ENCODE measurements around the gene CRHBP.

Gene CRHBP

DNA sequence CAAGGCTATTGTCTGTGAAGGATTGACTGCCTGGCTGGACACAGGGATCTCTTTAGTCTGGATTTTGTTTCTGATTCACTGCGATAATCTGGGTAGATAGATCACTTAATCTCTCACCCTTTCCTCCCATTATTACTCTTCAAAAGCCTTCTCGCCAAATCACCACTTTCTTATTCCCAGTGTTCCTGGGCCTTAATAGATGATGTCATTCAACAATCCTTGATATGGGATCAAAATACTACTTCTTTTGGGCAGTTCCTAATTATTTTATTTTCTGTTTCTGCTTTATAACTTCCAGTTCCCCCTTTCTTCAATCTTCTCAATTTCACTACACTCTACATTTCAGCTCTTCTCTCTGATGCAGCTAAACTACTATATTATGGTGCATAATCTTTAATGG lies 6.8 kb upstream of the CRHBP start:
- Histone ChIP-seq H3K14ac (ENCODE audit: low read length) (no peak overlapping the region), H4K91ac (ENCODE audit: low read depth, low read length, poor library complexity) (no peak overlapping the region), H2BK15ac (ENCODE audit: low read length) (no peak overlapping the region), H3K36me3 (replicated peaks in 1 of 2; ENCODE audit: control insufficient read depth in 2 of 2, insufficient read depth in 2 of 2, low read length in 2 of 2) (no peaks in the 10 kb centered on the region), H2AFZ (ENCODE audit: low read length) (no peak overlapping the region), H3K9ac (ENCODE audit: low read depth, low read length, poor library complexity) (no peak overlapping the region), H3K23ac (ENCODE audit: low read depth, low read length, poor library complexity) (no peak overlapping the region), H3K27ac (replicated peaks; ENCODE audit: low read length) (no peak overlapping the region), H3K4me1 (ENCODE audit: control insufficient read depth in 2 of 2, insufficient read depth in 1 of 2, low read depth in 1 of 2, low read length in 2 of 2) (no peaks in the 10 kb centered on the region), H2BK12ac (ENCODE audit: low read length) (no peak overlapping the region), H3K4ac (ENCODE audit: low read length) (no peak overlapping the region), H3K9me3 (replicated peaks in 1 of 2; ENCODE audit: control insufficient read depth in 2 of 2, insufficient read depth in 1 of 2, low read depth in 1 of 2, low read length in 2 of 2) (no peaks in the 10 kb centered on the region), H3K4me2 (ENCODE audit: insufficient read depth, low read length, poor library complexity, severe bottlenecking) (no peak overlapping the region), H2BK120ac (ENCODE audit: low read depth, low read length) (no peak overlapping the region), H2BK5ac (ENCODE audit: low read length) (no peak overlapping the region), H3K18ac (ENCODE audit: low read length) (no peak overlapping the region), H3K4me3 (ENCODE audit: low read length in 2 of 2) (no peak overlapping the region), H3K27me3 (ENCODE audit: control insufficient read depth in 3 of 3, insufficient read depth in 3 of 3, low read depth in 1 of 3, low read length in 3 of 3) (peaks cover 0 to 40% (median 3%) of the 10 kb centered on the region in 3 experiments), H3K79me1 (ENCODE audit: low read depth, low read length) (no peaks in the 10 kb centered on the region), H2AK5ac (ENCODE audit: low read depth, low read length) (no peak overlapping the region), H4K8ac (ENCODE audit: low read depth, low read length) (no peak overlapping the region)
- no peak for DNase-seq (ENCODE audit: low spot score)
- no CpG with 5 or more reads among the region's 2 CpGs for WGBS, 2 donors (ENCODE audit: extremely low coverage in 2 of 2, insufficient read length in 2 of 2, insufficient replicate concordance in 1 of 2)

- H3K79me1 ChIP-seq (ENCODE audit: low read depth, low read length), result no peaks in the 10 kb centered on the region
- no peaks in the 10 kb centered on the region for H3K4me1 ChIP-seq (ENCODE audit: control insufficient read depth in 2 of 2, insufficient read depth in 1 of 2, low read depth in 1 of 2, low read length in 2 of 2)
- no peak overlapping the region for H3K9ac ChIP-seq (ENCODE audit: low read depth, low read length, poor library complexity)
- H3K27ac ChIP-seq (replicated peaks; ENCODE audit: low read length), result no peak overlapping the region
- no peak overlapping the region for H2BK5ac ChIP-seq (ENCODE audit: low read length)
- no peak overlapping the region for H4K91ac ChIP-seq (ENCODE audit: low read depth, low read length, poor library complexity)
- H2BK120ac ChIP-seq (ENCODE audit: low read depth, low read length), result no peak overlapping the region
- H3K36me3 ChIP-seq (replicated peaks in 1 of 2; ENCODE audit: control insufficient read depth in 2 of 2, insufficient read depth in 2 of 2, low read length in 2 of 2), result no peaks in the 10 kb centered on the region
- H4K8ac ChIP-seq (ENCODE audit: low read depth, low read length), result no peak overlapping the region
- no peak overlapping the region for H3K23ac ChIP-seq (ENCODE audit: low read depth, low read length, poor library complexity)
- no CpG with 5 or more reads among the region's 4 CpGs for WGBS, 2 donors (ENCODE audit: extremely low coverage in 2 of 2, insufficient read length in 2 of 2, insufficient replicate concordance in 1 of 2)
- no peak overlapping the region for H3K14ac ChIP-seq (ENCODE audit: low read length)
- no peak overlapping the region for H3K4ac ChIP-seq (ENCODE audit: low read length)
- H3K4me2 ChIP-seq (ENCODE audit: insufficient read depth, low read length, poor library complexity, severe bottlenecking), result no peak overlapping the region
- H3K18ac ChIP-seq (ENCODE audit: low read length), result no peak overlapping the region
- H3K27me3 ChIP-seq (ENCODE audit: control insufficient read depth in 3 of 3, insufficient read depth in 3 of 3, low read depth in 1 of 3, low read length in 3 of 3), result peaks cover 0 to 50% (median 11%) of the 10 kb centered on the region in 3 experiments
- H2AFZ ChIP-seq (ENCODE audit: low read length), result no peak overlapping the region
- H2BK12ac ChIP-seq (ENCODE audit: low read length), result no peak overlapping the region
- H3K4me3 ChIP-seq (ENCODE audit: low read length in 2 of 2), result no peak overlapping the region
- H3K9me3 ChIP-seq (replicated peaks in 1 of 2; ENCODE audit: control insufficient read depth in 2 of 2, insufficient read depth in 1 of 2, low read depth in 1 of 2, low read length in 2 of 2), result no peaks in the 10 kb centered on the region
- no peak overlapping the region for H2BK15ac ChIP-seq (ENCODE audit: low read length)
- no peak for DNase-seq (ENCODE audit: low spot score)
- no peak overlapping the region for H2AK5ac ChIP-seq (ENCODE audit: low read depth, low read length)
Observed at GRCh38 chr5:76947082-76947503, 5.8 kb upstream of the CRHBP start.

- no peak overlapping the region for H2BK12ac ChIP-seq (ENCODE audit: low read length)
- peak overlapping the region; percentile 88 for H2AFZ ChIP-seq (ENCODE audit: low read length)
- H2BK120ac ChIP-seq (ENCODE audit: low read depth, low read length), result peak overlapping the region; percentile 37
- no peak overlapping the region for H2BK15ac ChIP-seq (ENCODE audit: low read length)
- WGBS, 2 donors (ENCODE audit: extremely low coverage in 2 of 2, insufficient read length in 2 of 2, insufficient replicate concordance in 1 of 2), result no CpG with 5 or more reads among the region's 81 CpGs
- no peaks in the 10 kb centered on the region for H3K9me3 ChIP-seq (replicated peaks in 1 of 2; ENCODE audit: control insufficient read depth in 2 of 2, insufficient read depth in 1 of 2, low read depth in 1 of 2, low read length in 2 of 2)
- H3K27ac ChIP-seq (replicated peaks; ENCODE audit: low read length), result no peak overlapping the region
- no peak overlapping the region for H3K14ac ChIP-seq (ENCODE audit: low read length)
- H3K27me3 ChIP-seq (ENCODE audit: control insufficient read depth in 3 of 3, insufficient read depth in 3 of 3, low read depth in 1 of 3, low read length in 3 of 3), result peaks cover 12 to 77% (median 43%) of the 10 kb centered on the region in 3 experiments
- H3K79me1 ChIP-seq (ENCODE audit: low read depth, low read length), result no peaks in the 10 kb centered on the region
- no peaks in the 10 kb centered on the region for H3K36me3 ChIP-seq (replicated peaks in 1 of 2; ENCODE audit: control insufficient read depth in 2 of 2, insufficient read depth in 2 of 2, low read length in 2 of 2)
- H4K91ac ChIP-seq (ENCODE audit: low read depth, low read length, poor library complexity), result no peak overlapping the region
- peaks cover 0 to 7% of the 10 kb centered on the region in 2 donors for H3K4me1 ChIP-seq (ENCODE audit: control insufficient read depth in 2 of 2, insufficient read depth in 1 of 2, low read depth in 1 of 2, low read length in 2 of 2)
- no peak overlapping the region for H2AK5ac ChIP-seq (ENCODE audit: low read depth, low read length)
- peak overlapping the region; percentile 94 for H3K23ac ChIP-seq (ENCODE audit: low read depth, low read length, poor library complexity)
- H4K8ac ChIP-seq (ENCODE audit: low read depth, low read length), result no peak overlapping the region
- peak overlapping the region; percentile 91 for H3K4me2 ChIP-seq (ENCODE audit: insufficient read depth, low read length, poor library complexity, severe bottlenecking)
- H3K18ac ChIP-seq (ENCODE audit: low read length), result peak overlapping the region; percentile 51
- peak; percentile 37 for DNase-seq (ENCODE audit: low spot score)
- peak overlapping the region; percentile 24 to 76 for H3K4me3 ChIP-seq (ENCODE audit: low read length in 2 of 2)
- H3K4ac ChIP-seq (ENCODE audit: low read length), result no peak overlapping the region
- peak overlapping the region; percentile 78 for H3K9ac ChIP-seq (ENCODE audit: low read depth, low read length, poor library complexity)
- H2BK5ac ChIP-seq (ENCODE audit: low read length), result peak overlapping the region; percentile 31
Observed at GRCh38 chr5:76953551-76954382, 922 bp downstream of the CRHBP start.

DNA sequence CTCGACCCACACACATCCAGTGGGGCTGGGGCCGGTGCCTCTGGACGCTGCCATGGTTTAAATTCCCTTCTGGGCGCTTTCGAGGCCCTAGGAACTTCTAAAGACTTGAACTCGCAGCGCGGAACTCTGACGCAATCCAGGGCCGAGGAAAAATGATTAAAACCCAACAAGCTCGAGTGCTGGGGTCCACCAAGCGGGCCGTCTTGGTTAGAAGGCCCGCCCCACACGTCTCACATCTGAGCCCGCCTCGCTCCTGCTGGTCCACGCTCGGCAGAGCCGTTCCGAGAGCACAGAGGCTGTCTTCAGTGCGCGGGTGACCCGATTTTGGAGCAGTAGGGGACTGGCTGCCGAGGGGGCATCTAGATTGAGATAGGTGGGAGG lies 1.5 kb downstream of the CRHBP start:
- Histone ChIP-seq H2BK12ac (ENCODE audit: low read length) (no peak overlapping the region), H3K14ac (ENCODE audit: low read length) (no peak overlapping the region), H3K4me3 (ENCODE audit: low read length in 2 of 2) (peak overlapping the region in 1 of 2 donors; percentile 76), H3K9ac (ENCODE audit: low read depth, low read length, poor library complexity) (no peak overlapping the region), H2AFZ (ENCODE audit: low read length) (peak overlapping the region; percentile 88), H4K8ac (ENCODE audit: low read depth, low read length) (no peak overlapping the region), H3K18ac (ENCODE audit: low read length) (peak overlapping the region; percentile 49), H2BK120ac (ENCODE audit: low read depth, low read length) (peak overlapping the region; percentile 37), H3K27me3 (ENCODE audit: control insufficient read depth in 3 of 3, insufficient read depth in 3 of 3, low read depth in 1 of 3, low read length in 3 of 3) (peaks cover 12 to 82% (median 43%) of the 10 kb centered on the region in 3 experiments), H2BK5ac (ENCODE audit: low read length) (peak overlapping the region; percentile 31), H3K4me2 (ENCODE audit: insufficient read depth, low read length, poor library complexity, severe bottlenecking) (peak overlapping the region; percentile 91), H3K27ac (replicated peaks; ENCODE audit: low read length) (no peak overlapping the region), H3K23ac (ENCODE audit: low read depth, low read length, poor library complexity) (peak overlapping the region; percentile 20), H3K4me1 (ENCODE audit: control insufficient read depth in 2 of 2, insufficient read depth in 1 of 2, low read depth in 1 of 2, low read length in 2 of 2) (peaks cover 0 to 7% of the 10 kb centered on the region in 2 donors), H2AK5ac (ENCODE audit: low read depth, low read length) (no peak overlapping the region), H3K79me1 (ENCODE audit: low read depth, low read length) (no peaks in the 10 kb centered on the region), H3K9me3 (replicated peaks in 1 of 2; ENCODE audit: control insufficient read depth in 2 of 2, insufficient read depth in 1 of 2, low read depth in 1 of 2, low read length in 2 of 2) (no peaks in the 10 kb centered on the region), H2BK15ac (ENCODE audit: low read length) (no peak overlapping the region), H3K4ac (ENCODE audit: low read length) (no peak overlapping the region), H4K91ac (ENCODE audit: low read depth, low read length, poor library complexity) (no peak overlapping the region), H3K36me3 (replicated peaks in 1 of 2; ENCODE audit: control insufficient read depth in 2 of 2, insufficient read depth in 2 of 2, low read length in 2 of 2) (no peaks in the 10 kb centered on the region)
- no peak for DNase-seq (ENCODE audit: low spot score)
- no CpG with 5 or more reads among the region's 25 CpGs for WGBS, 2 donors (ENCODE audit: extremely low coverage in 2 of 2, insufficient read length in 2 of 2, insufficient replicate concordance in 1 of 2)

Measured in neuronal stem cell (in vitro differentiated cells).